ENCODE results near the gene ELAVL3.
"Not testable (repeated sequence)": the region's sequence is repeated elsewhere in the genome, so short reads cannot be mapped to it uniquely, and the experiment has no call there.

Gene ELAVL3

DNA sequence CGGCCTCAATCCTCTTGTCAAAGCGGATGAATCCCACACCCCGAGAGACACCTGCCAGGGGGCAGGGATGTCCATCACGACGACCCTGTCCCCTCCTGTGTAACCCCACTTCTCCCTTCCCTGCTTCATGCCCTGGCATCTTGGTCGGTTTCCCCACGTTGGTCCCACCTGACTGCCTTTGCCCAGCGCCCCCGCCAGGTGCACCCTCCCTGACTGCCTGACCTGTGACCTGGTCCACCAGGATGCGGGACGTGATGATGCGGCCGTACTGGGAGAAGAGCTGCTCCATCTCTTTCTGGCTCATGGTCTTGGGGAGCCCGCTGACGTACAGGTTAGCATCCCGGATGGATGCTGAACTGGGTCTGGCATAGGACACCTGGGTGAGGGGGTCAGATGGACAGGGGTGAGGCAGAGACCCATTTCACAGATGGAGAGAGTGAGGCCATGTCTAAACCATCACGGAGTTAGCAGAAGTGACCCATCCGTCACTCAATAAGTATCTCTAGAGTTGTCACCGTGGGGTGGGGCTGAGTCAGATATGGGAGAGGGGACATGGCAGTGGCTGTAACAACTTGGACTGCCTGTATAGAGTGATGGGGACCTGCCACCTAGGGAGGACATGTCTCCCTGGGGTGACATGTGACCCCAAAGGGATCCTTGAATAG lies 22.5 kb downstream of the ELAVL3 start:
- DNase-seq, result no peak

DNA sequence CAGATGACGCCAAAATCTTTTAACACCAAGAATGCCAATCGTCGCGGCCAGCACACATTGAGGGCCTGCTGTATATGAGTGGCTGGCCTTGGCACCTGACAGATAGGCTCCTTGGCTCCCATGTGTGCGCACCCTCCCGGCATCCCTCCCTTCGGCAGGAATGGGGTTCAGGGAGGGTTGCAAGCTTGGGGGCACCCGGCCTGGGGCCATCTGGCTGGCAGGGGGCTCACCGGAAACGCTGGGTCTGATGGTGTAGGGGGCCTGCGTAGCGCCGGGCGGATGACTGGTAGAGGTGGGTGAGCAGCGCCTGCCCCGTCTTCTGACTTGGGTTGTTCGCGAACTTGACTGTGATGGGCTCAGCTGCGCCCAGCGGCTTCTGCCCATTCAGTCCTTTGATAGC lies 23.0 kb downstream of the ELAVL3 start:
- no peak for DNase-seq

DNA sequence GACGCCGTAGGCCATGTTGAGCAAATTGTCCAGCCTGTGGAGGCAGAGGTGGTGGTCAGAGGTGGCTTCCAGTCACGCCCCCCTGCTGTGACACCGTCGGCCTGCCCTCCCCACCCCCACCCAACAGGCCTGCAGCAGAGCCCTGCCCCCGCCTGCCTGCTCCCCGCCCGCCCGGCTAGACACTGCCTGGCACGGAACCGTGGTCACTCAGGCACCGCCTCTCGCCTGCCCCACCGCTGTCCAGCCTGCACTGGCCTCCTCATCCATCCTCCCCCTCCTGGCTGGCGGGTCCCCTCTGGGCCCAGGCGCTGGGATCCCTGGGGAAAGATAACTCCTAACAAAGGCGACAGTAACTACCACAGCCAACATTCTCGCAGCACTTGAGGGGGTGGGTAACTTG lies 23.7 kb downstream of the ELAVL3 start:
- peak; percentile 51 for DNase-seq

DNA sequence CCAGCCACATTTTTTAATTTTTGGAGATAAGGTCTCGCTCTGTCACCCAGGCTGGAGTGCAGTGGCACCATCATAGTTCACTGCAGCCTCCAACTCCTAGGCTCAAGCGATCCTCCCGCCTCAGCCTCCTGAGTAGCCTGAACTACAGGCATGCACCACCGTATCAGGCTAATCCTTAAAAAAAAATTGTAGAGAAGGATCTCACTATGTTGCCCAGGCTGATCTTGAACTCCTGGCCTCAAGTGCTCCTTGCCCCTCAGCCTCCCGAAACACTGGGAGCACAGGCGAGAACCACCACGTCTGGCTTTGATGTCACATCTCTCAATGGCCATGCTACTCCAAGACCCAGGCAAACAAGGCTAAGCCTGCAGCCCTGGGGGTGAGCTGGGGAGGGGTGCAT lies 24.2 kb downstream of the ELAVL3 start:
- no peak for DNase-seq

DNA sequence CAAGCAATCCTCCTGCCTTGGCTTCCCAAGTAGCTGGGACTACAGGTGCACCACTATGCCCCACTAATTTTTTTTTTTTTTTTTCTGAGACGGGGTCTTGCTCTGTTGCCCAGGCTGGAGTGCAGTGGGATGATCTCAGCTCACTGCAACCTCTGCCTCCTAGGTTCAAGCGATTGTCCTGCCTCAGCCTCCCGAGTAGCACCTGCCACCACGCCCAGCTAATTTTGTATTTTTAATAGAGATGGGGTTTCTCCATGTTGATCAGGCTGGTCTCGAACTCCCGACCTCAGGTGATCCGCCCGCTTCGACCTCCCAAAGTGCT lies 25.7 kb downstream of the ELAVL3 start:
- DNase-seq, result not testable (repeated sequence)

DNA sequence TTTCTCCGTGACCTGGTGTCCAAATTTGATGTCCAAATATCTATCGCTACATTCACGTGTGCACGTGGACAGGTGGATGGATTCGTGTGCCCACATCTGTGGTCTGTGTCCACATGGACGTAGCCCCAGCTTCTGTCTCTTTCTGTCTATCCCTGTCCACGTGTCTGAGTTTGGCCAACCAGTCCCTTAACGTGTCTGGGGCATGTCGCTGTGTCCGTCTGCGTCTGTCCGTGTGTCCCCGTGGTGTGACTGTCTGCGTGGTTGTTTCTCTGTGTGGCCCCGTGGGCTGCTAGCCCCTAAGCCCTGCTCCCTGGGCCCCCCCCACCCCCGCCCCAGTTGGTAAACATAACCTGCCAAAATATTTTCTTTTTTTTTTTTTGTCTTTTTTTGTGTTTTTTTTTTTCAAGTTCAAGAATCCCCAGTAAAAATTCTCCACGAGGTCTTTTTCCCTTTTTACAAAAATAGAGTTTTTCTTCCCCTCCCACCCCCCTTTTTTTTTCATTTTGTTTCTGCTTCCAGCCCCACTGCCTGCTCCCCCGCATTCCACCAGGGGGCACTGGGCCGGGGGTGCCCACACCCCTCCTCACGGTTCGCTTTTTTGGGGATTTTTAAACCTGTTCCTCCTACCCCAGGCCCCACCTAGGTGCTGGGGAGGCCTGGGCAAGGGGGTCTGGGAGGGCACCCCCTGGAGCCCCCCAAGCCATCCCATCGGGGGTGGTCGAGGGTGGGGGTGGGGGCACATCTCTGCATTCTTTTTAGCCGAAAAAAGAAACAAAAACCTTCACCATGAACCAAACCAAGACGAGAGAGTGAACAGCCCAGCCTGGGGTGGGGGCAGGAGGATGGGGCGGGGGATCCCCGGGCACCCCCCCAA lies 27.1 kb downstream of the ELAVL3 start:
- peak; percentile 53 for DNase-seq

DNA sequence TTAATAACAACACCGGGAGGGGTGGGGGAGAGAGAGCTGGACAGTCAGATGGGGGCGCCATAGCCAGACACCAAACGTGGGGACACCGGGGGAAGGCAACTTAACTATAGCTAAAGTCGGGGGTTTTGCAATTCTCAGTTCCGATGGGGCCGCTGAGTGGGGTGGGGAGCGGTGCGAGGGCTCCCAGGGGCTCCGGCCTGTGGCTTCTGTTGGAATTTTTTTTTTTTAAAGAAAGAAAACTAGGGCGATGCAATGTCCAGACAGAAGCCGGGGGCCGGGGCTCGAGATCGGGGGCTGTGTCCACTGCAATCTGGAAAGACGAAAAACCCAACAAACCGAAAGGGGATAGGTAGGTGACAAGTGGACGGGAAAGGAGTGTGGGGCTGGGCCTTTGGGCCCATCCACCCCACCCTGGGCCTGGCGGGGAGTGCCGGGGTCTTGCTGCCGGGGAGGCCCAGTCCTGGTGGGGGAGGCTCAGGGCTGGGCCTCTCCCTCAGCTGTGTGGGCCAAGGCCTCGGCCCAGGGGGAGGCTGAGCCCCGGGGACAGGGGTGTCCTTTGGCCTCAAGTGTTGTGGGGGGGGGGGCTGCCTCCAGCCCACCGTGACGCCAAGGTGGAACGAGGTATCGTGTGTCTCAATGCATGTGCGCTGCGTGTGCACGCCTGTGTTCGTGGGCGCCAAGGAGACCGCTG lies 28.1 kb downstream of the ELAVL3 start:
- DNase-seq, result no peak

DNA sequence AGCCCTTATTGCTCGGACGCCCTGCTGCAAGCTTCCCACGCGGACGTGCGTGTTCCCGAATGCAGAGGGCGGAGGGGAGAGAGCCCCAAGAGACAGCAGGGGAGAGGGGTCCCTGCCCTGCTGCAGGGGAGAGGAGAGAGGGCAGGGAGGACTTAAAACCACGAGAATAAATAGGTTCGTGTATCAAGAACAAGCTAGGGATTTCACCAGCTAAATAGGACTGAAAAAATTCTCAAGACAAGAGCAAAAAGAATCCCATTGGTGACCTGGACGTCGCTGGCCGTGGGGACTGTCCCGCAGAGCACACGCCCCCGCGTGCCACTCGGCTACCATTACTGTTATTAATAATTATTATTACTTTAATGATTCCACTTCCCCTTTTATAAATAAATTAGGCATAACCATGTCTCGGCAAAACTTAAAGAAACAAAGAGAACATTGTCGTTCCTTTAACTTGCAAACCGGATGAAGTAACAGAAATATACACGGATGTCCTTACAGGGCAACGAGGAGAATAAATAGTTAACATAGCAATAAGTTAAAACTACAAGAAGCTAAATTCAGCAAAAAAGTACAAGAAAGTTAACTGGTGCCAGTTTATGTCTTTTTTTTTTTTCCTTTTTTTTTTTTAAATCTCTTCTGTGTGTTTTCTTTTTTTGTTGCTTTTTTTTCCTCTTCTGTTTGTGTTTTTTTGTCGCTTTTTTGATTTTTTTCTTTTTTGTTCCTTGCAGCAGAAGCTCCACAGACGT lies 28.8 kb downstream of the ELAVL3 start:
- DNase-seq, result peak; percentile 58

DNA sequence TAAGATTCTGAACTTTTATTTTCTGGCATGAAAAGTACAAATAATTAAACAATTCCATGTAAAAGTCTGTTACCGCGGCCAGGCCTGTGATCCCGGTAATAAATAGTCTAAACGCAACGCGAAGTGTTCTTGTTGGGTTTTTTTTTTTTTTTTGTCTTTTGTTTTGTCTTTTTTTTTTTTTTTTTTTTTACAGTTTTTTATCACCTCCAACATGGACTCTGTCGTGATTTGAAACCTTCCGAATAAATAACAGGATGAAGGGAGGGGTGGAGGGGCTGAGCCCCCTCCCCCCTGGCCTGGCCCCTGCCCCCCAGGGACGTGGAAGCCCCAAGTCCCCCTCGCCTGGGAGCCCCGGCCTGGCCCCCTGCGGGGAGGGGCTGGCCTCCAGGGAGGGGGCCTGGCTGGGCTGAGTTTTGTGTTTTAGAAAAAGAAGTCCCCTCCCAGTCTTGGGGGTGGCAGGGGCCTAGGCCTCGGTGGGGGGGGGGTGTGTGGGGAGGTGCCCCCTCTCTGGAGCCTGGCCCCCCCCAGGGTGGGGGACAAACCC lies 29.4 kb downstream of the ELAVL3 start:
- DNase-seq, result no peak

DNA sequence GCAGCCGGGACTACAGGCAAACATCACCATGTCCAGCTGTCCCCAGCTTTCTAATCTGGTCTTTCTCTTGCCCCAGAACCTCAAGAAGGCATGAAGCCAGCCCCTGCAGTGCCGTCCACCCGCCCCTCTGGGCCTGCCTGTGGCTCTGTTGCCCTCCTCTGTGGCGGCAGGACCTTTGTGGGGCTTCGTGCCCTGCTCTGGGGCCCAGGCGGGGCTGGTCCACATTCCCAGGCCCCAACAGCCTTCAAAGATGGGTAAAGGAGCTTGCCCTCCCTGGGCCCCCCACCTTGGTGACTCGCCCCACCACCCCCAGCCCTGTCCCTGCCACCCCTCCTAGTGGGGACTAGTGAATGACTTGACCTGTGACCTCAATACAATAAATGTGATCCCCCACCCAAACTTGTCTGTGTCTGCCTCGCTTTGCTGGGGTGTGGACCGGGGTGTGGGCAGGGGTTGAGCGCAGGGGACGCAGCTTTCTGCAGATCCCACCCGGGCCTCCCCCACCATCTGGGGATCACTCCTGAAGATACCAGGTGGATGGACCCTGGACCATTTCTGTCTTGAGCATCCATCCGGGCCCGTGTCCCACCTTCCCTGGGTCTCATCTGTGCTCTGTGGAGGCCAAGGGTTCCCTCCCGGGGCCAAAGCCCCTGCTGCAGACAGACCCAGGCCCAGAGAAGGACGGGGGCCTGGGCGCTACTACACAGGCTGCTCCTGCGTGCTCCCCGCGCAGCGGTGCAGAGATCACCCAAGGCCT lies 30.1 kb downstream of the ELAVL3 start:
- no peak for DNase-seq

DNA sequence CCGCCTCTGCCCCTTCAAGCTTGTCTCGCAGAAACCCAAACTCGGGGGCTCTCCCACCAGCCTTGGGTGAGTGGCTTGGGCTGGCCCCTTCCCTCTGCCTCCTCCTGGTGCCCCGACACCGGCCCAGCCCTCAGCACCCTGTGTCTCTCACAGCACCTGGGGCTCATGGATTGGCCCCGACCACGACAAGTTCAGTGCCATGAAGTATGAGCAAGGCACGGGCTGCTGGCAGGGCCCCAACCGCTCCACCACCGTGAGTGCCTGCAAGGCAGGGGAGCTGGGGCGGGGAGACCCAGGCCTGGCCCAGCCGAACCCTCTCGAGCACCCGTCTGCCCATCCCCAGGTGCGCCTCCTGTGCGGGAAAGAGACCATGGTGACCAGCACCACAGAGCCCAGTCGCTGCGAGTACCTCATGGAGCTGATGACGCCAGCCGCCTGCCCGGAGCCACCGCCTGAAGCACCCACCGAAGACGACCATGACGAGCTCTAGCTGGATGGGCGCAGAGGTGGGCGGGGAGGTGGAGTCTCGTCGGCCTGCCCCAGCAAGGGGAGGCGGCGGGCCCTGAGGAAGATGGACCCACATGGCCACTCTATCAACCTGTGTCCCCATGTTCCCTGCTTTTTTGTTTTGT lies 31.8 kb downstream of the ELAVL3 start:
- DNase-seq, result no peak

DNA sequence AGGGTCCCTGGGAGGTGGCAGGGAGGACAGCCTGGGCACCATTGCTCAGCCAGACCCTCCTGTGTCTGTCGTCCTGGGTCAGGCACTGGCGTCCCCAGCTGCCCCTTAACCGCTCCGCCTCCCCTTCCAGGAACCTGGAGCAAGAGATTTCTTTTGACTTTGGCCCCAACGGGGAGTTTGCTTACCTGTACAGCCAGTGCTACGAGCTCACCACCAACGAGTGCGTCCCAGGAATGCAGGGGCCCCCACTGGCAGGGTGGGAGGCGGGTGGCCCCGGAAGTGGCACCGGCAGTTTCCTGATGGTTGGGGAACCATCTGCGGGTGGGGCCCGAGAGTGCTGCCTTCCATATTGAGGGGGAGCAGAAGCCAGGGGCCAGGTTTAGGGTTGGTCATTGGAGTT lies 32.4 kb downstream of the ELAVL3 start:
- no peak for DNase-seq

DNA sequence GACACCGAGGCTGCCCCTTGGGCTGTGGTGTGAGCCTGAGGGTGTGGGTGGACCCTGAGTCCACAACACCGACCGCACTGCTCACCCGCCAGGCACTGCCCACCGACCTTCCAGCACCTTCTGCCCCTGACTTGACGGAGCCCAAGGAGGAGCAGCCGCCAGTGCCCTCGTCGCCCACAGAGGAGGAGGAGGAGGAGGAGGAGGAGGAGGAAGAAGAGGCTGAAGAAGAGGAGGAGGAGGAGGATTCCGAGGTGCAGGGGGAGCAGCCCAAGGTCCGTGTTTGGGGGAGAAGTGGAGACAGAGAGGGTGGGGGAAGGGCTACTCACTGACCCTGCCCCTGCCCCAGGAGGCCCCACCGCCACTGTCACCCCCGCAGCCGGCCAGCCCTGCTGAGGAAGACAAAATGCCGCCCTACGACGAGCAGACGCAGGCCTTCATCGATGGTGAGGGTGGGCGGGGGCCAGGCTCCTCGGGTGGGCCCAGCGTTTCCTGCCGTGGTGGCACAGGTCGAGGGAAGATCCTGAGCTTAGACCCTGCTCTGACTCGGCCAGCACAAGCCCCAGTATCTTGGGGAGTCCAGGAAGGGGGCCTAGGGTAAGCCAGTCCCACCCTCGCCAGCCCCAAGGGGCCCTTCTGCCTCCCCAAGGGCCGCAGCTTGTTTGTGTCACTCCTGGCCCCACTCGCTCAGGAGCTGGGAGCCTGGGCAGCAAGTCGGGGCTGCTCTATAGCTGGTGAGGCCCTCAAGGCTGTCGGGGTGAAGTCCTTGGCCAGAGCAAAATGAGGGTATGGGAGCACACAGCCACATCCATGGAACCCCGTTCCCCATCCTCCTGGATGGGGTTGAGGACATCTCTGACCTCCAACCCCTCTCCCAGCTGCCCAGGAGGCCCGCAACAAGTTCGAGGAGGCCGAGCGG lies 33.2 kb downstream of the ELAVL3 start:
- DNase-seq, result no peak

DNA sequence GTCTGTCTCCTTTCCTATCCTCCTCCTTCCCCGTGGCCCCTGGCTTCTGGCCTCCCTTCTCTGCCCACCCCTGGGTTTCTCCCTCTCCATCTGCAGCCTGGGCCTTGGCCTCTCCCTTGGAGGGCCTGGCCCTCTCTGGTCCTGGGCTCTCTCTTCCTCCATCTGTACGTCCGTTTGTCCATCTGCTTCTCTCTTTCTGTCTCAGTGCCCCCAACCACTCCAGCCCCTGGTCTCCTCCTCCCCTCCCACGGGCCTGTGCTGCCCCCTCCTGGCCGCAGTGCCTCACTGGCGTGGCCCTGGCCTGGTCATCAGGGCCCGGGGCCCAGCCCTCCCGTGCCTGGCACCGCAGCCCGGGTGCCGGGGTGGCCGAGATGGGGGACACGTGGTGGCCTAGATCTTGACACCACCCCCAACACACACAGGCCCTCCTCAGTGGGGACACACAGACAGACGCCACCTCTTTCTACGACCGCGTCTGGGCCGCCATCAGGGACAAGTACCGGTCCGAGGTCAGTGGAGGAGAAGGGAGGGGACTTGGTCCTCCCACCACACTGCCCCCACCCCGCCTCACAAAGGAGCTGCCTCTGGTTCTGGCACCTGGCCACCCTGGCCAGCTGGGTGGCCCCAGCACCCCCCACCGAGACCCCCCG lies 34.1 kb downstream of the ELAVL3 start:
- DNase-seq, result peak; percentile 85

DNA sequence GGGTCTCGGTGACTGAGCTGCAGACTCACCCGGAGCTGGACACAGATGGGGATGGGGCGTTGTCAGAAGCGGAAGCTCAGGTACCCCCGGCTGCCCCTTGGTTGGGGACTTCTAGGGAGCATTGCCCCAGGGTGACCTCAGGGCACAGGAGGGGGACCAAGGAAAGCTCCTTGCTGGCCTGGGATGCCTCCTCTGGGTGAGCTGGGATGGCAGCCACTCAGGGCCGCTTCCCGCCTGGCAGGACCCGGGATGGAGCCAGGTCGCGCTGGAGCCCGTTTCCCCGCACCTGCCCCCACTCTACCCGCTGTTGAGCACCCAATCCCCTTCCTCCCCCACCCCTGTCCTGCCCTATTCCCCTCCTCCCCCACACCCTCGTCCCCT lies 34.6 kb downstream of the ELAVL3 start:
- no peak for DNase-seq

DNA sequence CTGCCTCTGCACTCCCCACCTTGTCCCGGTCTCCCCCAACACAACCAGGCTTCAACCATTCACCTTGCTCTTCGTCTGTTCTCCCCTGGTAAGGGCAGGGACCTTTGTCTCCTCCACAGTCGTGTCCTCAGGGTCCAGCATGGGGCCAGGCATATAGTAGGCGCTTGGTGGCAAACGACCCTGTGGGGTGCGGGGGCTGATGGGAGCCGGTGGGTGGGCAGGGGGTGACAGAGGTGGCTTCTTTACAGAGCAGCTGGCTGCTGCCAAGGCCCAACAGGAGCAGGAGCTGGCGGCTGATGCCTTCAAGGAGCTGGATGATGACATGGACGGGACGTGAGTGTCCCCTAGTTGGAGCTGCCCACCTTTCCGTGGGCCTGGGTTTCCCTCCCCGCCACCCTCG lies 35.7 kb downstream of the ELAVL3 start:
- no peak for DNase-seq

DNA sequence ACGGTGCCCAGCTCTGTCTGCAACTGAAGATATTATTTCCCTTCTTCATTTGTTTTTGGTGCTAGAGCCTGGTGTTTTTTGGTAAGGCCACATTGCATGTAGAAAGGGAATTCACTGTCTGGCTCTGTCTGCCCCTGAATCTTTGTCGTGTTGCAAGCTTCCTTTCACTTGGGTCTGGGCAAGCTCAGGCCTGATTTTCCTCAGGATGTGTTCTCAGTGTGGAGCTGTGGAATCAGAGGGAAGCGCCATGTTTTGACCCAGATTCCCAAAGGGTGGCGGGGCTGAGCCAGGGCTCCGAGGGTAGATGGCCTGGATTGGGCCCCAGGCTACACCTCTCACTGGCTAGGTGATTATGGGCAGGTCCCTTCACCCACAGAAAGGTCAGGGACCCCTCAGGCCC lies 36.8 kb downstream of the ELAVL3 start:
- DNase-seq, result no peak

DNA sequence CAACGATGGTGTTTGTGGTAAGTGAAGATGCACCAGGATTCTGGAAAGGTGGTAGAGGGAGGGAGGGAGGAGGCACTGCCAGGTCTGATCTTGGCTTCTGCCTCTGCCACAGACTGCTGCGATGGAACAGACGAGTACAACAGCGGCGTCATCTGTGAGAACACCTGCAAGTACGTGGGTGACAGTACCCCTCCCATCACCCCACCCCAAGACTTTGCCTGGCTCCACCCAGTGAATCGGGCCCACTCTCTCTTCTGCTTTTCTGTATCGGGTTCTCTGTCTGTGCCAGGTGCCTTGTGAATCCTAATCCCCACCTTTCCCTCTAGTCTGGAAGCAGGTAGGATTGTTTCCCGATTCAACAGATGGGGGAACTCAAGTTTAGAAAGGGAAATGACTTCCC lies 42.9 kb downstream of the ELAVL3 start:
- DNase-seq, result no peak

DNA sequence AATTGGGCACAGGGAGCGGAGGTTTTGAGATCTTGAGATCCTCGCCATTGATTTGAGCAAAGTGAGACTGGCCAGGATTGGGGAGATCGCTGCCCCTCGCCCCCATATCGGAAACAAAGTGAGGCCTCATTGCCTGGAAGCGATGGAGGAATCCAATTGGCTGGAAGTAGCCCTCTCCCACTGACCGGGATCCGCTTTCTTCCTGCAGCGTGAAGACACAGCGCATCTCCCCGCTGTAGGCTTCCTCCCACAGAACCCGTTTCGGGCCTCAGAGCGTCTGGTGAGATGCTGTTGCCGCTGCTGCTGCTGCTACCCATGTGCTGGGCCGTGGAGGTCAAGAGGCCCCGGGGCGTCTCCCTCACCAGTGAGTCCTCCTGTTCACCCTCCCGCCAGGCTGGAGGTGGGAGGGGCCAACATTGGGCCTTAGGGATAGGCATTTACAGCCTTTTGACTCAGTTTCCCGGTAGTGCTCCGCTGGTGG lies 45.0 kb downstream of the ELAVL3 start:
- peak; percentile 83 for DNase-seq
